SK-N-SH (cell line): Measurements from ENCODE around the gene NDUFAF8. TPM values are rescaled to one million over a fixed set of nuclear protein-coding genes. Genes with fewer than 3 reads are reported as not detected.

ENCODE experiments used
- CTCF ChIA-PET: fragments of 300-600, 350-600 bp; formaldehyde crosslinking; extraction: SDS; loops from one replicate; lab custom pipeline; 2021; lab: Yijun Ruan, JAX
- POLR2A ChIA-PET: fragments of 350-600 bp; sonication (Branson Sonifier 250); formaldehyde crosslinking; extraction: SDS; loops from one replicate; lab custom pipeline; 2020; ENCODE audit warnings: antibody characterized with exemption, inconsistent platforms; lab: Yijun Ruan, JAX
- DNase-seq: peaks from one replicate; pipeline ENCODE4 v3.0.0; 2012
- H2AFZ ChIP-seq: fragments of 200-600 bp; sonication (generic); 2 replicates; pipeline ENCODE4 v1.8.1; 2016; ENCODE audit warnings: antibody characterized with exemption, mild to moderate bottlenecking, low read depth
- H3F3A ChIP-seq: fragments of 200-600 bp; sonication (generic); replicated peaks from 2 replicates; pipeline ENCODE3; 2016; ENCODE audit warnings: antibody characterized with exemption, mild to moderate bottlenecking; ENCODE audit not compliant: insufficient read depth
- H3K27ac ChIP-seq, 2 experiments: fragments of 200-500 bp in 1 of 2; fragments of 200-600 bp in 1 of 2; sonication (Bioruptor generic) in 1 of 2; sonication (generic), shearing (Covaris generic) in 1 of 2; 2 replicates each; pipeline versions ENCODE4 v1.5.1 to v1.6.1; 2014 to 2016; ENCODE audit warnings: low read depth in 2 of 2, inconsistent platforms in 1 of 2, low read length in 1 of 2, mild to moderate bottlenecking in 1 of 2, mixed read lengths in 1 of 2
- H3K27me3 ChIP-seq: fragments of 200-600 bp; sonication (generic), shearing (Covaris generic); 2 replicates; pipeline ENCODE4 v1.6.1; 2016; ENCODE audit warnings: mixed run types; ENCODE audit not compliant: insufficient read depth
- H3K36me3 ChIP-seq, 2 experiments: fragments of 200-500 bp in 1 of 2; fragments of 200-600 bp in 1 of 2; sonication (Bioruptor generic) in 1 of 2; sonication (generic) in 1 of 2; replicated peaks in 1 of 2; 2 replicates each; pipeline versions ENCODE3 to v1.5.1; 2014 to 2016; ENCODE audit warnings: low read length in 1 of 2, mild to moderate bottlenecking in 1 of 2; ENCODE audit not compliant: insufficient read depth in 2 of 2, control insufficient read depth in 1 of 2
- H3K4me1 ChIP-seq, 2 experiments: fragments of 200-500 bp in 1 of 2; fragments of 200-600 bp in 1 of 2; sonication (Bioruptor generic) in 1 of 2; sonication (generic), shearing (Covaris generic) in 1 of 2; 2 replicates each; pipeline versions ENCODE4 v1.5.1 to v1.6.1; 2014 to 2016; ENCODE audit warnings: low read depth in 1 of 2, low read length in 1 of 2, mixed run types in 1 of 2; ENCODE audit not compliant: insufficient read depth in 2 of 2, control insufficient read depth in 1 of 2
- H3K4me2 ChIP-seq: fragments of 200-600 bp; sonication (generic), shearing (Covaris generic); 2 replicates; pipeline ENCODE4 v1.6.1; 2017; ENCODE audit warnings: mixed run types
- H3K4me3 ChIP-seq, 2 experiments: fragments of 200-500 bp in 1 of 2; fragments of 200-600 bp in 1 of 2; sonication (Bioruptor generic) in 1 of 2; sonication (generic), shearing (Covaris generic) in 1 of 2; 2 replicates each; pipeline versions ENCODE4 v1.5.1 to v1.8.1; 2014 to 2016; ENCODE audit warnings: low read depth in 2 of 2, inconsistent platforms in 1 of 2, low read length in 1 of 2, mild to moderate bottlenecking in 1 of 2, mixed read lengths in 1 of 2, moderate library complexity in 1 of 2
- H3K79me2 ChIP-seq: fragments of 200-600 bp; sonication (generic); 2 replicates; pipeline ENCODE4 v1.8.1; 2017; ENCODE audit warnings: mild to moderate bottlenecking; ENCODE audit not compliant: insufficient read depth
- H3K9ac ChIP-seq: fragments of 200-600 bp; sonication (generic); 2 replicates; pipeline ENCODE4 v1.6.1; 2017; ENCODE audit warnings: mixed run types
- H3K9me2 ChIP-seq: fragments of 200-600 bp; sonication (generic); 2 replicates; pipeline ENCODE4 v1.6.1; 2017; ENCODE audit warnings: mixed run types
- H3K9me3 ChIP-seq: fragments of 200-600 bp; sonication (generic); 2 replicates; pipeline ENCODE4 v1.6.1; 2017; ENCODE audit warnings: mixed run types, mild to moderate bottlenecking, moderate library complexity
- H4K20me1 ChIP-seq: fragments of 200-600 bp; sonication (generic); 2 replicates; pipeline ENCODE4 v1.6.1; 2017; ENCODE audit warnings: mild to moderate bottlenecking, mixed run types; ENCODE audit not compliant: insufficient read depth
- ELF1 ChIP-seq: IDR thresholded peaks from 2 replicates; pipeline ENCODE4 v1.4.0; 2012
- EP300 ChIP-seq, 2 experiments: IDR thresholded peaks; 2 replicates each; pipeline versions ENCODE4 v1.4.0 to v1.6.1; 2012; ENCODE audit warnings: borderline replicate concordance in 1 of 2, low read depth in 1 of 2, low read length in 1 of 2
- FOSL2 ChIP-seq: IDR thresholded peaks from 2 replicates; pipeline ENCODE4 v1.4.0; 2012; ENCODE audit warnings: low read depth, mild to moderate bottlenecking, moderate library complexity, borderline replicate concordance
- GABPA ChIP-seq: IDR thresholded peaks from 2 replicates; pipeline ENCODE4 v1.4.0; 2012; ENCODE audit warnings: low read depth, mild to moderate bottlenecking
- IRF3 ChIP-seq: fragments of 150-350 bp; IDR thresholded peaks from 2 replicates; pipeline ENCODE4 v1.6.1; 2016; ENCODE audit warnings: mild to moderate bottlenecking, low read depth, low read length
- MXI1 ChIP-seq: IDR thresholded peaks from 2 replicates; pipeline ENCODE4 v1.6.1; 2012; ENCODE audit warnings: mild to moderate bottlenecking, low read depth, low read length, improper control_type of control experiment
- NFIC ChIP-seq: IDR thresholded peaks from 2 replicates; pipeline ENCODE4 v1.4.0; 2012; ENCODE audit warnings: borderline replicate concordance
- RCOR1 ChIP-seq: fragments of 150-350 bp; IDR thresholded peaks from 2 replicates; pipeline ENCODE4 v1.6.1; 2017; ENCODE audit warnings: antibody characterized with exemption, low read length
- REST ChIP-seq: IDR thresholded peaks from 2 replicates; pipeline ENCODE4 v1.6.1; 2012; ENCODE audit warnings: mild to moderate bottlenecking, low read depth, low read length, moderate library complexity
- RFX5 ChIP-seq: IDR thresholded peaks from 2 replicates; pipeline ENCODE4 v1.6.1; 2012; ENCODE audit warnings: mild to moderate bottlenecking, improper control_type of control experiment, low read length
- SMC3 ChIP-seq: IDR thresholded peaks from 2 replicates; pipeline ENCODE4 v1.6.1; 2012; ENCODE audit warnings: low read depth, low read length, improper control_type of control experiment
- TAF1 ChIP-seq: IDR thresholded peaks from 2 replicates; pipeline ENCODE4 v1.6.1; 2012; ENCODE audit warnings: low read depth, mild to moderate bottlenecking, low read length, moderate library complexity, borderline replicate concordance
- TEAD4 ChIP-seq: IDR thresholded peaks from 2 replicates; pipeline ENCODE4 v1.4.0; 2012; ENCODE audit warnings: mild to moderate bottlenecking, borderline replicate concordance; ENCODE audit not compliant: insufficient read depth
- USF2 ChIP-seq: fragments of 150-350 bp; IDR thresholded peaks from 2 replicates; pipeline ENCODE4 v1.6.1; 2017; ENCODE audit warnings: antibody characterized with exemption, low read length, low read depth, borderline replicate concordance
- YY1 ChIP-seq: IDR thresholded peaks from 2 replicates; pipeline ENCODE4 v1.4.0; 2012; ENCODE audit warnings: low read depth, mild to moderate bottlenecking
- WGBS: methylation state at CpG from one replicate; pipeline ENCODE4 v1.1.6; 2017; ENCODE audit warnings: low lambda C conversion rate; 5-methylcytosine and 5-hydroxymethylcytosine counted together
- polyA plus RNA-seq, 3 experiments: library from polyadenylated mRNA; depleted of rRNA; stranded (reverse); fragments of >200 nt; gene quantifications; 2 replicates each; pipeline ENCODE4 v1.2.3, GENCODE V29; 2012

The NDUFAF8 gene
- polyA plus RNA-seq, 1 of the 3 experiments (the other 2 are of a cell fraction): 229 TPM

GRCh38 chr17:81273698-81274470, 34.8 kb downstream of the NDUFAF8 start:
- no peaks in the 10 kb centered on the region for H3K9me2 ChIP-seq
- H2AFZ ChIP-seq: no peak overlapping the region
- POLR2A ChIA-PET: no interaction called here
- peaks cover 9% of the 10 kb centered on the region; the same call in 1 of the 2 replicates for H4K20me1 ChIP-seq
- peaks cover 40 to 67% of the 10 kb centered on the region in 2 experiments for H3K36me3 ChIP-seq
- no peaks in the 10 kb centered on the region for H3K27me3 ChIP-seq
- no peak overlapping the region for H3K27ac ChIP-seq
- CTCF ChIA-PET: interaction anchor here (1.1 to 1.8 kb wide), 3 partner anchors 15 to 166 kb away, joined by 3 to 8 read pairs (median 5); no protein-coding TSS in a partner anchor
- no peaks in the 10 kb centered on the region for H3K9me3 ChIP-seq
- 96% methylated on average over 30 of the region's 31 CpGs for WGBS
- peaks cover 0 to 21% of the 10 kb centered on the region in 2 experiments; a peak in 1 of 4 replicates for H3K4me1 ChIP-seq
- no peak for DNase-seq
- H3K9ac ChIP-seq: no peak overlapping the region
- no peak overlapping the region for H3K4me2 ChIP-seq
- no peak for TF ChIP-seq RCOR1
- no peak for TF ChIP-seq SMC3
- TF ChIP-seq MXI1: no peak
- no peak for TF ChIP-seq GABPA
- TF ChIP-seq EP300 (IDR thresholded peaks at IDR 0.05; ENCODE audit: borderline replicate concordance in 1 of 2, low read depth in 1 of 2, low read length in 1 of 2): no peak
- no peak for TF ChIP-seq YY1
- no peak for TF ChIP-seq ELF1
- TF ChIP-seq TEAD4: no peak
- no peak for TF ChIP-seq REST
- no peak for TF ChIP-seq RFX5
- no peak for TF ChIP-seq NFIC
- no peak for TF ChIP-seq IRF3
- TF ChIP-seq TAF1: no peak
- TF ChIP-seq USF2: no peak
- TF ChIP-seq FOSL2: no peak
- peaks cover 3% of the 10 kb centered on the region for H3F3A ChIP-seq
- H3K4me3 ChIP-seq: no peak overlapping the region
- H3K79me2 ChIP-seq: no peaks in the 10 kb centered on the region
